ENCODE results near the gene CMPK1.

Gene CMPK1

GRCh38 chr1:47323599-47324031 is 10.0 kb upstream of the CMPK1 start:
- no peak overlapping the region for H3K4me3 ChIP-seq (ENCODE audit: low read depth in 1 of 2, low read length in 2 of 2)
- H3K27ac ChIP-seq (ENCODE audit: low read depth, low read length) = peak overlapping the region; percentile 35
- no peak overlapping the region for H3K9ac ChIP-seq (ENCODE audit: low read depth in 1 of 2, low read length in 2 of 2)
- no peaks in the 10 kb centered on the region for H3K27me3 ChIP-seq (ENCODE audit: control insufficient read depth in 1 of 2, insufficient read depth in 2 of 2, low read length in 2 of 2)
- no peaks in the 10 kb centered on the region for H3K36me3 ChIP-seq (ENCODE audit: control insufficient read depth in 1 of 2, insufficient read depth in 2 of 2, low read length in 2 of 2)
- no peaks in the 10 kb centered on the region for H3K9me3 ChIP-seq (ENCODE audit: control insufficient read depth in 1 of 2, low read length in 2 of 2)
- H3K4me1 ChIP-seq (ENCODE audit: control insufficient read depth in 1 of 2, insufficient read depth in 2 of 2, low read length in 2 of 2) = peaks cover 22 to 24% of the 10 kb centered on the region in 2 donors

GRCh38 chr1:47324682-47325081 is 8.9 kb upstream of the CMPK1 start:
- H3K4me3 ChIP-seq (ENCODE audit: low read depth in 1 of 2, low read length in 2 of 2) = no peak overlapping the region
- peak overlapping the region; percentile 17 for H3K27ac ChIP-seq (ENCODE audit: low read depth, low read length)
- H3K27me3 ChIP-seq (ENCODE audit: control insufficient read depth in 1 of 2, insufficient read depth in 2 of 2, low read length in 2 of 2) = no peaks in the 10 kb centered on the region
- peaks cover 22 to 24% of the 10 kb centered on the region in 2 donors for H3K4me1 ChIP-seq (ENCODE audit: control insufficient read depth in 1 of 2, insufficient read depth in 2 of 2, low read length in 2 of 2)
- H3K9me3 ChIP-seq (ENCODE audit: control insufficient read depth in 1 of 2, low read length in 2 of 2) = no peaks in the 10 kb centered on the region
- no peak overlapping the region for H3K9ac ChIP-seq (ENCODE audit: low read depth in 1 of 2, low read length in 2 of 2)
- H3K36me3 ChIP-seq (ENCODE audit: control insufficient read depth in 1 of 2, insufficient read depth in 2 of 2, low read length in 2 of 2) = no peaks in the 10 kb centered on the region

GRCh38 chr1:47325528-47325927 is 8.1 kb upstream of the CMPK1 start:
- Histone ChIP-seq H3K27ac (ENCODE audit: low read depth, low read length) (no peak overlapping the region), H3K4me3 (ENCODE audit: low read depth in 1 of 2, low read length in 2 of 2) (no peak overlapping the region), H3K36me3 (ENCODE audit: control insufficient read depth in 1 of 2, insufficient read depth in 2 of 2, low read length in 2 of 2) (no peaks in the 10 kb centered on the region), H3K9me3 (ENCODE audit: control insufficient read depth in 1 of 2, low read length in 2 of 2) (no peaks in the 10 kb centered on the region), H3K27me3 (ENCODE audit: control insufficient read depth in 1 of 2, insufficient read depth in 2 of 2, low read length in 2 of 2) (no peaks in the 10 kb centered on the region), H3K9ac (ENCODE audit: low read depth in 1 of 2, low read length in 2 of 2) (no peak overlapping the region), H3K4me1 (ENCODE audit: control insufficient read depth in 1 of 2, insufficient read depth in 2 of 2, low read length in 2 of 2) (peaks cover 22 to 24% of the 10 kb centered on the region in 2 donors)

DNA sequence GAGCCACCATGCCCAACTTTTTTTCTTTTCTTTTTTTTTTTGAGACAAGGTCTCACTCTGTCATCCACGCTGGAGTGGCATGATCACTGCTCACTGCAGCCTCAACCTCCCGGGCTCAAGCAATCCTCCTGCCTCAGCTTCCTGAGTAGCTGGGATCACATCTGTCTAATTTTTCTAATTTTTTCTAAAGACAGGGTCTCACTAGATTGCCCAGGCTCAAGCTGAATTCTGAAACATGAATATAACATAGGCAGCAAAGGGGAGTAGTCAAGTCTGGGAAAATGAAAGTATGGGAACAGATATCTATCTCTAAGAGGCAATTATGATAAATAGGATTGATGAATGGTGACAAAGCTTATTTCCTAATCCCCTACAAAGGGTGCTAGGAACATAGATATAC is 7.3 kb upstream of the CMPK1 start:
- Histone ChIP-seq H3K9me3 (ENCODE audit: control insufficient read depth in 1 of 2, low read length in 2 of 2) (no peaks in the 10 kb centered on the region), H3K4me3 (ENCODE audit: low read depth in 1 of 2, low read length in 2 of 2) (no peak overlapping the region), H3K9ac (ENCODE audit: low read depth in 1 of 2, low read length in 2 of 2) (no peak overlapping the region), H3K27ac (ENCODE audit: low read depth, low read length) (no peak overlapping the region), H3K27me3 (ENCODE audit: control insufficient read depth in 1 of 2, insufficient read depth in 2 of 2, low read length in 2 of 2) (no peaks in the 10 kb centered on the region), H3K36me3 (ENCODE audit: control insufficient read depth in 1 of 2, insufficient read depth in 2 of 2, low read length in 2 of 2) (no peaks in the 10 kb centered on the region), H3K4me1 (ENCODE audit: control insufficient read depth in 1 of 2, insufficient read depth in 2 of 2, low read length in 2 of 2) (peaks cover 22 to 24% of the 10 kb centered on the region in 2 donors)

GRCh38 chr1:47328992-47329391 is 4.6 kb upstream of the CMPK1 start:
- Histone ChIP-seq H3K4me1 (ENCODE audit: control insufficient read depth in 1 of 2, insufficient read depth in 2 of 2, low read length in 2 of 2) (peaks cover 24 to 31% of the 10 kb centered on the region in 2 donors), H3K9me3 (ENCODE audit: control insufficient read depth in 1 of 2, low read length in 2 of 2) (no peaks in the 10 kb centered on the region), H3K27ac (ENCODE audit: low read depth, low read length) (no peak overlapping the region), H3K36me3 (ENCODE audit: control insufficient read depth in 1 of 2, insufficient read depth in 2 of 2, low read length in 2 of 2) (no peaks in the 10 kb centered on the region), H3K4me3 (ENCODE audit: low read depth in 1 of 2, low read length in 2 of 2) (no peak overlapping the region), H3K9ac (ENCODE audit: low read depth in 1 of 2, low read length in 2 of 2) (no peak overlapping the region), H3K27me3 (ENCODE audit: control insufficient read depth in 1 of 2, insufficient read depth in 2 of 2, low read length in 2 of 2) (no peaks in the 10 kb centered on the region)

DNA sequence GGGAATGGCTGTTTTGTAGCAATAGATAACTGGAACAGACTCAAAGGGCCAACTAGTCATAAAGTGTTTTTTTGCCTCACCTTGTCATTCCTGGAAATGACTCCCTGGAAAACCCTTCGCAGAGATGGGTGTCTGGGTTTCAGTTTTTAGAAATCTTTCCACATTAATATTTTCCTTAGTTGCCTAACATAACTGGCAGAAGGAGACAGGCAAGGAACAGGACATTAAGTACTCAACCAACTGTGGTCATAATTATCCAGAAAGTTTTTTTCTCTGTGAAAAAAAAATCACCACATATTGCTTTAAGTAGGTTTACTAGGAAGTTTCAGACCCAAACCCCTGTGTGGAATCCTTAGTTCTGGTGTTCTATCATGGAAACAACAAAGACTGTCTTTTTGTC is 3.4 kb upstream of the CMPK1 start:
- Histone ChIP-seq H3K27me3 (ENCODE audit: control insufficient read depth in 1 of 2, insufficient read depth in 2 of 2, low read length in 2 of 2) (no peaks in the 10 kb centered on the region), H3K4me1 (ENCODE audit: control insufficient read depth in 1 of 2, insufficient read depth in 2 of 2, low read length in 2 of 2) (peaks cover 21 to 24% of the 10 kb centered on the region in 2 donors), H3K27ac (ENCODE audit: low read depth, low read length) (no peak overlapping the region), H3K36me3 (ENCODE audit: control insufficient read depth in 1 of 2, insufficient read depth in 2 of 2, low read length in 2 of 2) (no peaks in the 10 kb centered on the region), H3K9me3 (ENCODE audit: control insufficient read depth in 1 of 2, low read length in 2 of 2) (no peaks in the 10 kb centered on the region), H3K4me3 (ENCODE audit: low read depth in 1 of 2, low read length in 2 of 2) (no peak overlapping the region), H3K9ac (ENCODE audit: low read depth in 1 of 2, low read length in 2 of 2) (no peak overlapping the region)

DNA sequence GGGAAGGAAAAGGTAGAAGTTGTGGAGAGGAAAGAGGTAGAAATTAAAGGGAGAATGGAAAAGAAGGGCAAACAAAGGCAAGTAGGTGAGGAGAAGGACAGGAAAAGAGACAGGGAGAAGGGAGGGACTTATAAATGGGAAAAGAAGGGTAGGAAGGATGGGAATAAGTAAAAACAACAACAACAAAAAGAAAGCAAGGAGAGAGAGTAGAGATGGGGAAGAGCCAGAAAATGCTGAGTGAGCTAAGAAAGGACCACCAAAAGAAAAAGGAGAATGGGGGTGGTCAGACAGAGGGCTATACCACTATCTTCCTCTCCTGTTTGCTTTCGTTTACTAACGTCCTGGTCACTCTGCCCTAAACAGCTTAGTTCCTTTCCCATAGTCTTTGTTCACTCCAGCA is 1.7 kb upstream of the CMPK1 start:
- peaks cover 16 to 33% of the 10 kb centered on the region in 2 donors for H3K4me1 ChIP-seq (ENCODE audit: control insufficient read depth in 1 of 2, insufficient read depth in 2 of 2, low read length in 2 of 2)
- H3K4me3 ChIP-seq (ENCODE audit: low read depth in 1 of 2, low read length in 2 of 2) = no peak overlapping the region
- no peaks in the 10 kb centered on the region for H3K9me3 ChIP-seq (ENCODE audit: control insufficient read depth in 1 of 2, low read length in 2 of 2)
- H3K27me3 ChIP-seq (ENCODE audit: control insufficient read depth in 1 of 2, insufficient read depth in 2 of 2, low read length in 2 of 2) = no peaks in the 10 kb centered on the region
- H3K36me3 ChIP-seq (ENCODE audit: control insufficient read depth in 1 of 2, insufficient read depth in 2 of 2, low read length in 2 of 2) = no peaks in the 10 kb centered on the region
- H3K27ac ChIP-seq (ENCODE audit: low read depth, low read length) = no peak overlapping the region
- no peak overlapping the region for H3K9ac ChIP-seq (ENCODE audit: low read depth in 1 of 2, low read length in 2 of 2)

- Histone ChIP-seq H3K36me3 (ENCODE audit: control insufficient read depth in 1 of 2, insufficient read depth in 2 of 2, low read length in 2 of 2) (no peaks in the 10 kb centered on the region), H3K27me3 (ENCODE audit: control insufficient read depth in 1 of 2, insufficient read depth in 2 of 2, low read length in 2 of 2) (no peaks in the 10 kb centered on the region), H3K9me3 (ENCODE audit: control insufficient read depth in 1 of 2, low read length in 2 of 2) (no peaks in the 10 kb centered on the region), H3K4me1 (ENCODE audit: control insufficient read depth in 1 of 2, insufficient read depth in 2 of 2, low read length in 2 of 2) (peaks cover 18 to 34% of the 10 kb centered on the region in 2 donors), H3K9ac (ENCODE audit: low read depth in 1 of 2, low read length in 2 of 2) (peak overlapping the region; percentile 49 to 75), H3K4me3 (ENCODE audit: low read depth in 1 of 2, low read length in 2 of 2) (peak overlapping the region; percentile 61 to 94), H3K27ac (ENCODE audit: low read depth, low read length) (peak overlapping the region; percentile 59)
Measured at GRCh38 chr1:47332779-47333577, 612 bp upstream of the CMPK1 start.

GRCh38 chr1:47333922-47334764 is 553 bp downstream of the CMPK1 start:
- peaks cover 21 to 36% of the 10 kb centered on the region in 2 donors for H3K4me1 ChIP-seq (ENCODE audit: control insufficient read depth in 1 of 2, insufficient read depth in 2 of 2, low read length in 2 of 2)
- H3K9me3 ChIP-seq (ENCODE audit: control insufficient read depth in 1 of 2, low read length in 2 of 2) = no peaks in the 10 kb centered on the region
- H3K9ac ChIP-seq (ENCODE audit: low read depth in 1 of 2, low read length in 2 of 2) = peak overlapping the region; percentile 89 to 96
- no peaks in the 10 kb centered on the region for H3K27me3 ChIP-seq (ENCODE audit: control insufficient read depth in 1 of 2, insufficient read depth in 2 of 2, low read length in 2 of 2)
- peak overlapping the region; percentile 99 for H3K27ac ChIP-seq (ENCODE audit: low read depth, low read length)
- H3K4me3 ChIP-seq (ENCODE audit: low read depth in 1 of 2, low read length in 2 of 2) = peak overlapping the region; percentile 61 to 94
- H3K36me3 ChIP-seq (ENCODE audit: control insufficient read depth in 1 of 2, insufficient read depth in 2 of 2, low read length in 2 of 2) = peaks cover 0 to 2% of the 10 kb centered on the region in 2 donors

Measured in duodenal mucosa (tissue), 2 donors.